Neural crest cell (in vitro differentiated cells): Measurements from ENCODE around the gene TRIP13. TPM values are rescaled to one million over a fixed set of nuclear protein-coding genes. Genes with fewer than 3 reads are reported as not detected.
"Not testable (repeated sequence)": the region's sequence is repeated elsewhere in the genome, so short reads cannot be mapped to it uniquely, and the experiment has no call there.

ENCODE experiments used
- DNase-seq: peaks from one replicate; pipeline ENCODE4 v3.0.0; 2021; ENCODE audit warnings: low read depth, mixed read lengths, low spot score
- H3K27ac Mint-ChIP-seq: one replicate; pipeline ENCODE4 v1.8.0; 2021; ENCODE audit warnings: mild to moderate bottlenecking, mixed read lengths; ENCODE audit not compliant: unreplicated experiment
- H3K27me3 Mint-ChIP-seq: 2 replicates; pipeline ENCODE4 v1.8.0; 2021; ENCODE audit warnings: low read depth, mild to moderate bottlenecking, mixed read lengths
- H3K36me3 Mint-ChIP-seq: 2 replicates; pipeline ENCODE4 v1.8.0; 2021; ENCODE audit warnings: low read depth, mild to moderate bottlenecking, mixed read lengths
- H3K4me1 Mint-ChIP-seq: 2 replicates; pipeline ENCODE4 v1.8.0; 2021; ENCODE audit warnings: mixed read lengths
- H3K4me3 Mint-ChIP-seq: one replicate; pipeline ENCODE4 v1.8.0; 2021; ENCODE audit warnings: mild to moderate bottlenecking, mixed read lengths
- H3K9me3 Mint-ChIP-seq: 2 replicates; pipeline ENCODE4 v1.8.0; 2021; ENCODE audit warnings: mixed read lengths
- CTCF ChIP-seq: fragments of 200-600 bp; sonication (generic); conservative IDR thresholded peaks from 2 replicates; pipeline ENCODE4 v1.5.0; 2021; ENCODE audit warnings: antibody characterized with exemption, mild to moderate bottlenecking
- total RNA-seq: library from RNA; stranded (reverse); gene quantifications from 2 replicates; pipeline ENCODE4 v1.2.1, GENCODE V29; 2021

The TRIP13 gene
- total RNA-seq, 1 donor from 2014 or later: 32.6 TPM

DNA sequence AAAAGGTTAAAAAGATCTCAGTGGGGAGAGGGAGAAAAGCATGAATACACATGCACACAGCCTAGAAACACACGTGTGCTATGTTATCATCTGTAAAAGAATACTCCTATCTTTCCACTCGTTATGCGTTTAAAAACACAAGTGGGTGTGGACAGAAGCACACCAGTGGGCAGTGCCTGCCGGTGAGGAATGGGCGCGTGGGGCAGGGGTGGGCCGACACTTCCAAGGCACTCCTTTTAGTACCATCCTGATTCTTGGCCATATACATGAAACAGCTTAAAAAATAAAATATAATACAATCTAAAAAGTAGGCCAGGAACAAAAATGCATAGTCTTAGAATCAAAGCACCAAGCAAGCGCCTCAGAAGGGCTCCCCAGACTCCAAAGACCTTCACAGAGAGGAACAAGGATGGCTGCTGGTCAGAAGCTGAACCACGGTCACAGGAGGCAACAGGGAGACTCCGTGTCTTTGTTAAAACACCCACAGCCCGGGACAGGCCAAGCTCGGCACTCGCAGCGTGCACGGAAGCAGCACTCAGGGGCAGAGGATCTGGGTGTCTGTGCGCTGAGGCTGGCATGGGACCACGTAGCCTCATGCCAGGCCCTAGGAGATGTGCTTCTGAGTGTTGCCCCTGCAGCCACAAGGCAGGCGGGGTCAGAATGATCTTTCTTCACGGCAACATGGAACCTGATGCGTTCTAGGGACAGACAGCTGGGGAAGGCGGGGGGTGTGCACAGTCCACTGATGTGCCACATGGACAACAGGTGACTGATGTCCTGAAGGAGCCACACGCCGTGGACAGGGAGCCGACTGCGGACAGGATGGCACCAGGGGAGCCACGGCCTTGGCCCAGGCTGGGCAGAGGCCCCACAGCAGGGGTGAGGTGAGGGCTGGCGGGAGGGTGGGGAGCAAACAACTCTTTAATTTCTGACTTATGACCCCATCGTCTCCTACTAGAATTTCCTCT, 16.0 kb upstream of the TRIP13 start:
- DNase-seq: no peak
- TF ChIP-seq CTCF: no peak
- H3K9me3 Mint-ChIP-seq: no peaks in the 10 kb centered on the region
- H3K36me3 Mint-ChIP-seq: peaks cover 17% of the 10 kb centered on the region
- no peaks in the 10 kb centered on the region for H3K4me1 Mint-ChIP-seq
- no peak overlapping the region for H3K4me3 Mint-ChIP-seq
- no peaks in the 10 kb centered on the region for H3K27me3 Mint-ChIP-seq
- peak overlapping the region; percentile 87 for H3K27ac Mint-ChIP-seq

DNA sequence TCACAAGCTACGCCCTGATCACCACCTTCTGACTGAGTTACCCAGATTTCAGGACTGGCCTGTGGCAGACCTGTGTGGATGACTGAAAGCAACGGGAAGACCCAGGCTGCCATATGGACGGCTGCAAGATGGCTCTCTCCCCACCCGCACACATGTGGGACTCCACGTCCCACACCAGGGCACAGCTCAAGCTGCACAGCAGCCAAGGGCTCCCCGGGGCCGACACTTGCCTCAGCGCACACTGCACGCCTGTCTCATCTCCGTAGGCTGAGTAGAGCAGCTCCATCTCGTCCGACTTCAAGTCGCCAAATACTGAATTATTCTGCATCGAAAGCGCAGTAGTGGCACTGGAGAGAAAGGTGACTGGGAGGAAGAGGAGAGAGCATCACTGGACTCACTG, 14.6 kb upstream of the TRIP13 start:
- H3K4me3 Mint-ChIP-seq: no peak overlapping the region
- peaks cover 30% of the 10 kb centered on the region for H3K36me3 Mint-ChIP-seq

GRCh38 chr5:878677-879076, 14.0 kb upstream of the TRIP13 start:
- H3K4me1 Mint-ChIP-seq, H3K27me3 Mint-ChIP-seq, H3K4me3 Mint-ChIP-seq, H3K9me3 Mint-ChIP-seq, DNase-seq, H3K27ac Mint-ChIP-seq: not testable (repeated sequence)
- peaks cover 34% of the 10 kb centered on the region for H3K36me3 Mint-ChIP-seq

More for the DNA sequence above, 14.6 kb upstream of the TRIP13 start:
- TF ChIP-seq CTCF: no peak
- Mint-ChIP-seq H3K4me1 (no peaks in the 10 kb centered on the region), H3K9me3 (peaks cover 6% of the 10 kb centered on the region), H3K27ac (no peak overlapping the region), H3K27me3 (peaks cover 3% of the 10 kb centered on the region)
- no peak for DNase-seq

GRCh38 chr5:880816-881550, 11.7 kb upstream of the TRIP13 start:
- Mint-ChIP-seq H3K27ac (no peak overlapping the region), H3K36me3 (peaks cover 32% of the 10 kb centered on the region), H3K27me3 (peaks cover 3% of the 10 kb centered on the region), H3K4me1 (no peaks in the 10 kb centered on the region), H3K9me3 (peaks cover 6% of the 10 kb centered on the region), H3K4me3 (no peak overlapping the region)
- no peak for TF ChIP-seq CTCF
- no peak for DNase-seq

DNA sequence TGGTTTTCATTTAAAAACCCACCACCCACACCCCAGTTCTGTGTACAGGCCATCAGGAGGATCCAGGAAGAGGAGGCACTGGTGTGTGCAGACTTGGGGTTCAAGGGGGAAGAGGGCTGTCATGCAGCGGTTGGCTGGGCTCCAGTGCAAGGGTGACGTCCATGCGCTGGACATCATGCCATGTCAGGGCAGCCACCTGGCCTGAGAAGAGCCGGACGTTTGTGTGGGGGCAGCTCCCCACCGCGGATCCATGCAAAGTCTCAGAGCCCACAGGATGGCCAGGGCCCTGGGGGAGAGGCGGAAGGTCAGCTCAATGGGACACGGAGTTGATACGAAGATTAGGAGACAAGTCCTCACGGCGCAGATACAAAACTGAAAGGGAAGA, 11.1 kb upstream of the TRIP13 start:
- no peak overlapping the region for H3K27ac Mint-ChIP-seq
- peaks cover 6% of the 10 kb centered on the region for H3K9me3 Mint-ChIP-seq
- DNase-seq: no peak
- H3K27me3 Mint-ChIP-seq: peaks cover 3% of the 10 kb centered on the region
- no peak for TF ChIP-seq CTCF
- peaks cover 30% of the 10 kb centered on the region for H3K36me3 Mint-ChIP-seq
- no peak overlapping the region for H3K4me3 Mint-ChIP-seq
- H3K4me1 Mint-ChIP-seq: no peaks in the 10 kb centered on the region
